HG03457 (cell line): ENCODE results near the gene AK4.
"Not testable (repeated sequence)": the region's sequence is repeated elsewhere in the genome, so short reads cannot be mapped to it uniquely, and the experiment has no call there.

Source experiments
- ATAC-seq: cut with Tn5 transposase; IDR thresholded peaks from one replicate; pipeline ENCODE4 v1.9.1; 2021; ENCODE audit warnings: moderate number of reproducible peaks; ENCODE audit not compliant: unreplicated experiment

The AK4 gene

GRCh38 chr1:65210325-65210724, 62.3 kb downstream of the AK4 start:
- no peak for ATAC-seq

GRCh38 chr1:65211331-65211730, 63.3 kb downstream of the AK4 start:
- no peak for ATAC-seq

GRCh38 chr1:65213271-65214023, 65.4 kb downstream of the AK4 start:
- ATAC-seq: no peak

- no peak for ATAC-seq
Measured at GRCh38 chr1:65214340-65215027, 66.5 kb downstream of the AK4 start.

- no peak for ATAC-seq
Measured at GRCh38 chr1:65216989-65217388, 69.0 kb downstream of the AK4 start.

- ATAC-seq: no peak
Measured at GRCh38 chr1:65221638-65222339, 73.8 kb downstream of the AK4 start.

- ATAC-seq: no peak
Measured at GRCh38 chr1:65222340-65222940, 74.4 kb downstream of the AK4 start.

- no peak for ATAC-seq
Measured at GRCh38 chr1:65224681-65225091, 76.7 kb downstream of the AK4 start.

GRCh38 chr1:65225179-65225578, 77.2 kb downstream of the AK4 start:
- ATAC-seq: no peak

GRCh38 chr1:65229201-65229600, 81.2 kb downstream of the AK4 start:
- no peak for ATAC-seq

GRCh38 chr1:65229754-65230339, 81.8 kb downstream of the AK4 start:
- no peak for ATAC-seq

- peak; percentile 67 for ATAC-seq
Measured at GRCh38 chr1:65230731-65231481, 82.9 kb downstream of the AK4 start.

- no peak for ATAC-seq
Measured at GRCh38 chr1:65231718-65232330, 83.8 kb downstream of the AK4 start.

- no peak for ATAC-seq
Measured at GRCh38 chr1:65232461-65232990, 84.5 kb downstream of the AK4 start.

- ATAC-seq: no peak
Measured at GRCh38 chr1:65233782-65234181, 85.8 kb downstream of the AK4 start.

- no peak for ATAC-seq
Measured at GRCh38 chr1:65235867-65236805, 88.1 kb downstream of the AK4 start.

- ATAC-seq: not testable (repeated sequence)
Measured at GRCh38 chr1:65237088-65237487, 89.1 kb downstream of the AK4 start.

GRCh38 chr1:65237503-65237902, 89.5 kb downstream of the AK4 start:
- ATAC-seq: no peak

GRCh38 chr1:65238010-65238409, 90.0 kb downstream of the AK4 start:
- no peak for ATAC-seq
